Ovary (tissue), 9 donors: ENCODE data around the gene IGF1R. TPM values are rescaled to one million over a fixed set of nuclear protein-coding genes. Genes with fewer than 3 reads are reported as not detected.

ENCODE experiments used
- DNase-seq, 5 donors: peaks; one replicate each; pipeline ENCODE4 v3.0.0-alpha.2; 2019 to 2020
- H3K27ac ChIP-seq, 2 donors: fragments of 200-600 bp; one replicate each; pipeline versions ENCODE4 v1.5.1 to v1.8.0; 2019 to 2022
- H3K27me3 ChIP-seq: fragments of 200-600 bp; one replicate; pipeline ENCODE4 v1.8.0; 2022
- H3K36me3 ChIP-seq: fragments of 200-600 bp; sonication (generic); one replicate; pipeline ENCODE4 v1.5.1; 2019
- H3K4me1 ChIP-seq: one replicate; pipeline ENCODE4 v1.8.1; 2013; ENCODE audit warnings: mild to moderate bottlenecking, moderate library complexity; ENCODE audit not compliant: insufficient read depth
- H3K4me3 ChIP-seq: fragments of 200-600 bp; sonication (generic); one replicate; pipeline ENCODE4 v1.5.1; 2017
- H3K9me3 ChIP-seq, 2 donors: fragments of 200-600 bp in 1 of 2; sonication (generic) in 1 of 2; one replicate each; pipeline versions ENCODE4 v1.5.1 to v1.8.1; 2013 to 2019; ENCODE audit warnings: mild to moderate bottlenecking in 1 of 2, moderate library complexity in 1 of 2
- CTCF ChIP-seq, 3 donors: fragments of 450-650 bp in 2 of 3; fragments of 200-600 bp in 1 of 3; IDR thresholded peaks; one replicate each; pipeline versions ENCODE4 v1.5.1 to v1.8.0; 2016 to 2022; ENCODE audit warnings: antibody characterized with exemption in 3 of 3, mild to moderate bottlenecking in 1 of 3
- EP300 ChIP-seq: sonication (generic); formaldehyde crosslinking; IDR thresholded peaks from one replicate; pipeline ENCODE4 v1.6.1; 2017; ENCODE audit warnings: antibody characterized with exemption
- POLR2A ChIP-seq: fragments of 450-650 bp; IDR thresholded peaks from one replicate; pipeline ENCODE4 v1.6.1; 2017; ENCODE audit warnings: antibody characterized with exemption, mild to moderate bottlenecking, moderate library complexity
- WGBS, 3 donors: extraction: QIAGEN DNeasy Blood & Tissue Kit in 1 of 3; methylation state at CpG; one replicate each; pipeline versions ENCODE4 v1.1.5 to v1.1.7; 2013 to 2017; 5-methylcytosine and 5-hydroxymethylcytosine counted together
- intact Hi-C, 4 donors: fragments of 100-400 bp; cut with DNase I; formaldehyde crosslinking; loops; one replicate each; pipeline versions ENCODE4 v1.11.0 to v1.15.1; 2022 to 2023
- polyA plus RNA-seq, 2 donors: library from polyadenylated mRNA; stranded (reverse); fragments of 200-250 nt in 1 of 2; fragments of 350-450 nt in 1 of 2; fragmentation: Illumina TruSeq in 1 of 2; extraction: RNeasy Lipid Tissue Mini Kit (QIAGEN cat#74804) in 1 of 2; gene quantifications; one replicate each; pipeline ENCODE4 v1.2.3, GENCODE V29; 2013 to 2014
- total RNA-seq, 7 donors: library from RNA; depleted of rRNA in 2 of 7; stranded (reverse); fragments of >200 nt in 2 of 7; fragmentation: NEBNext Ultra II Directional in 3 of 7; extraction: Animal tissue kit (Norgen Biotek cat#: 25700) in 3 of 7; gene quantifications; one replicate each; pipeline versions ENCODE4 v1.1.0 to v1.2.4, GENCODE V29; 2016 to 2023
- donor health status: DM: no; HTN: no; CAD: no; lungs with moderate emphysema.
- donor health status: DM: no; HTN: no; CAD: no.
- donor health status: Bipolar disorder and iron deficiency.
- donor health status: DM: yes; HTN: yes; CAD: no.
- donor health status: DM: no; HTN: no; CAD: no.
- donor health status: DM: yes; HTN: yes; CAD: no.

Gene IGF1R
- total and polyA plus RNA-seq, 9 donors, result 15.4 to 88.7 (median 68.9) TPM

GRCh38 chr15:98776607-98777281, 128.4 kb downstream of the IGF1R start:
- no peaks in the 10 kb centered on the region for H3K9me3 ChIP-seq
- peaks cover 13% of the 10 kb centered on the region for H3K4me1 ChIP-seq
- TF ChIP-seq POLR2A (no peak), CTCF (IDR thresholded peaks at IDR 0.05) (no peak), EP300 (no peak)
- intact Hi-C loops, result loop anchor here (5.0 to 10.0 kb wide), 4 partner anchors 68 to 278 kb away; no protein-coding TSS in a partner anchor
- WGBS, 3 donors, result 7 to 22% (median 15%) methylated on average over 16 of the region's 16 CpGs
- peak; percentile 79 to 88 (median 82) for DNase-seq
- peak overlapping the region; percentile 39 to 70 for H3K27ac ChIP-seq
- no peak overlapping the region for H3K4me3 ChIP-seq
- H3K27me3 ChIP-seq, result no peaks in the 10 kb centered on the region
- H3K36me3 ChIP-seq, result no peaks in the 10 kb centered on the region

- 33 to 52% (median 49%) methylated on average over 9 of the region's 9 CpGs for WGBS, 3 donors
- H3K36me3 ChIP-seq, result no peaks in the 10 kb centered on the region
- no peaks in the 10 kb centered on the region for H3K27me3 ChIP-seq
- TF ChIP-seq EP300 (no peak), POLR2A (no peak), CTCF (IDR thresholded peaks at IDR 0.05) (no peak)
- peaks cover 13% of the 10 kb centered on the region for H3K4me1 ChIP-seq
- intact Hi-C loops, result loop anchor here (5.0 to 10.0 kb wide), 4 partner anchors 67 to 277 kb away; no protein-coding TSS in a partner anchor
- DNase-seq, result no peak
- no peaks in the 10 kb centered on the region for H3K9me3 ChIP-seq
- H3K4me3 ChIP-seq, result no peak overlapping the region
- peak overlapping the region in 1 of 2 donors; percentile 70 for H3K27ac ChIP-seq
These were observed 129.1 kb downstream of the IGF1R start for GRCh38 chr15:98777426-98777825.

- H3K36me3 ChIP-seq, result no peaks in the 10 kb centered on the region
- peaks cover 15% of the 10 kb centered on the region for H3K4me1 ChIP-seq
- no peak overlapping the region for H3K4me3 ChIP-seq
- TF ChIP-seq POLR2A (no peak), EP300 (no peak), CTCF (IDR thresholded peaks at IDR 0.05) (no peak)
- DNase-seq, result no peak
- WGBS, 3 donors, result 72 to 80% (median 75%) methylated on average over 3 of the region's 3 CpGs
- H3K27ac ChIP-seq, result peak overlapping the region in 1 of 2 donors; percentile 70
- H3K27me3 ChIP-seq, result no peaks in the 10 kb centered on the region
- no peaks in the 10 kb centered on the region for H3K9me3 ChIP-seq
- intact Hi-C loops, result loop anchor here (5.0 to 10.0 kb wide), 4 partner anchors 66 to 276 kb away; no protein-coding TSS in a partner anchor
These were observed 130.1 kb downstream of the IGF1R start for GRCh38 chr15:98778263-98778959.

- H3K27me3 ChIP-seq, result no peaks in the 10 kb centered on the region
- WGBS, 3 donors, result 50 to 71% (median 63%) methylated on average over 4 of the region's 4 CpGs
- no peaks in the 10 kb centered on the region for H3K9me3 ChIP-seq
- intact Hi-C loops, result loop anchor here (5.0 to 10.0 kb wide), 4 partner anchors 66 to 276 kb away; no protein-coding TSS in a partner anchor
- H3K27ac ChIP-seq, result peak overlapping the region in 1 of 2 donors; percentile 70
- H3K4me1 ChIP-seq, result peaks cover 15% of the 10 kb centered on the region
- H3K36me3 ChIP-seq, result no peaks in the 10 kb centered on the region
- H3K4me3 ChIP-seq, result no peak overlapping the region
- no peak for DNase-seq
- TF ChIP-seq POLR2A, result no peak
- TF ChIP-seq CTCF (IDR thresholded peaks at IDR 0.05), result no peak
- TF ChIP-seq EP300, result no peak
These were observed 130.6 kb downstream of the IGF1R start for GRCh38 chr15:98778960-98779359.
